ENCODE measurements around the gene CD164.

GRCh38 chr6:109358204-109358603, 24.1 kb downstream of the CD164 start:
- TF ChIP-seq POLR2AphosphoS5 (IDR thresholded peaks at IDR 0.05; ENCODE audit: borderline replicate concordance, low read depth, low read length) (no peak), EZH2 (IDR thresholded peaks at IDR 0.05) (no peak), FOXP2 (optimal IDR thresholded peaks at IDR 0.05; ENCODE audit: control extremely low read depth, extremely low read length, insufficient read depth) (no peak)
